GM21515 (cell line): ENCODE data around the gene IARS2.
"Not testable (repeated sequence)": the region's sequence is repeated elsewhere in the genome, so short reads cannot be mapped to it uniquely, and the experiment has no call there.

Experiments
- ATAC-seq: cut with Tn5 transposase; IDR thresholded peaks from one replicate; pipeline ENCODE4 v1.9.1; 2021; ENCODE audit not compliant: unreplicated experiment

The IARS2 gene

DNA sequence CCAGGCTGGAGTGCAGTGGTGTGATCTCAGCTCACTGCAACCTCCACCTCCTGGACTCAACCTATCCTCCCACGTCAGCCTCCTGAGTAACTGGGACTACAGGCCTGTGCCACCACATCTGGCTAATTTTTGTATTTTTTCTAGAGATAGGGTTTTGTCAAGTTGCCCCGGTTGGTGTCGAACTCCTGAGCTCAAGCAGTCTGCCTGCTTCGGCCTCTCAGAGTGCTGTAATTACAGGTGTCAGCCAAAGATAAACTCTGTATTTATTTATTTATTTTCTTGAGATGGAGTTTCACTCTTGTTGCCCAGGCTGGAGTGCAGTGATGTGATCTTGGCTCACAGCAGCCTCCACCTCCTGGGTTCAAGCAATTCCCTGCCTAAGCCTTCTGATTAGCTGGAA is 18.7 kb downstream of the IARS2 start:
- not testable (repeated sequence) for ATAC-seq

DNA sequence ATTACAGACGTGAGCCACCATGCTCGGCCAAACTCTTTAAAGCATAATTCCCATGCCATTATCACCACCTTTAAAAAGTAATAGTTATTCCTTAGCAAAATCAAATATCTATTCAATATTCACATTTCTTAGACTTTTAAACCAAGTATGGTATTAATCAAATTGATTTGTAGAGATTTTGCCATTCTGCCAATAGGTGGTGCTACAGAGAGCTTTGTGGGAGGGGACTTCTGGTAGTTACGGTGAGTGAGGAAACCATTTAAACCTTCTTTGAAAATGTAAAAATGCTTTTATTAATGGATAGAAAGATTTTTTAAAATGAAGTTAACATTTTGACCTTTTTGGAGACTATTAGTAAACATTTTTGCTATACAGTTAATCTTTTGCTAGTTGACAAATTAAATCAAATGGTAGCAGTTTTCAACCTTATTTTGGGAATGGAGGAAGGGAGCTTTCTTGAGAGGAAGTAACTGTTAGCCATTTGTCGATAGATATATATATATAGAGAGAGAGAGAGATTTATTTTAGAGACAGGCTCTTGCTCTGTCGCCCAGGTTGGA is 19.3 kb downstream of the IARS2 start:
- ATAC-seq, result peak; percentile 51

DNA sequence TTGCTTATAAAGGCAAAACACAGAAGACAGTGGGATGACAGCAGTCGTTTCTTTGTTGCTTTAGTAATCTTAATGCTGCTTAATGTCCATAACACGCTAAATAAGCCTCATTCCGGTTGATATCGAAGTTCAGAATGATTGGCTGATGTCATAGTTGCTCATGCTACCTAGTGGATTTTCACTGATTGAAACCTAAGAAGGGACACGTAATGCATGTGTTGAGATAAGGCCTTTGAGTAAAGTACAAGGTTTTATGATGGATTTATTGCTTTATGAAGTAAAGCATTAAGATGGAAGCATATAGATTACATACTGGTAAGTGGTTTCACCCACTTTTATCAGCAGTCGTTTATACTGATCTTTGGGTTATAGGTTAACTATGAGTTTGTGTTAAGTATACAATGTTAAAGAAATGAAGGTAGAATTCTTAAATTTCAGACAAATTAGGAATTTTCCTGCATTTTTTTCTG is 25.1 kb downstream of the IARS2 start:
- ATAC-seq, result no peak

DNA sequence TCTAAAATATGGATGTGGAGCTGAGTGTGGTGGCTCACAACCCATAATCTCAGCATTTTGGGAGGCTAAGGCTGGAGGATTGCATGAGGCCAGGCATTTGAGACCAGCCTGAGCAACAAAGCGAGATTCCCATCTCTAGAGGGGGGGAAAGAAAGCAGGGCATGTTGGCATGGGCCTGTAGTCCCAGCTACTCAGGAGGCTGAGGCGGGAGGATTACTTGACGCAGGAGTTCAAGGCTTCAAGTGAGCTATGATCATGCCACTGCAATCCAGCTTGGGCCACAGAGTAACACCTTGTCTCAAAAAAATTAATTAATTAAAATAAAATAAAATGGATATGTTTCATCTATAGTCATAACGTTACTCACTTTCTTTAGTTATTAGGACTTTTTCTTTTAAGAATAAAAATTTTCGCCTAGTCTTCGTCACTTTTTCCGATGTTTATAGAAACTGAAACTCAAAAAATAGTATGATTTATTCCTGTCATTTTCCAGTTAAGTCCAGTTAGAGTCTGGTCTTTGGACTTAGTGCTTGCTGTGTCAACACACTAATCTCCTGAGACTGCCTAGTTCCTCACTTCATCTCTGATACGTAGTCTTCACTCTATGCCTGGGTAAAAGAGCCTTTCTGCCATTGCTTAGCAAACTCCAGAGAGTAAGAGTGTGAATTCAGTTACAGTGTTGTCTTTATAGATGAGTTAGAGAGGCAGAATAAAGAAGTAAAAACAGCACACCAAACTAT is 28.0 kb downstream of the IARS2 start:
- ATAC-seq, result no peak

DNA sequence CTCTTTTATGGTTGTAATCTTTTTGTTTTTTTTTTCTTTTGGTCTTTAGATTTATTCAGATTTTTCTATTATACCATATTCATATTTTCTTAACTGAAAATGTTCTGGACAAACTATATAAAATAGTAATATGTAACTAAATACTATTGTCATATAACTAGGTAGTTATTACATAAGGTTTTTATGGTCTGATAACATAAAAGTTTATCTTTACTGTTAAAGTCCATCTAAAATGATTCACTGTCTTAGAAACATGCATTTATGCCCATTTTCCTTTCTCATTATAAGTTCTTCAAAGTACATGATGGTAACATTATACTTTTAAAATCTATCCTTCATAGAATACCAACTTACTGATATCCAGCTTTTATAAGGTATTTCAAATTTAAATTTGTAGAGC is 29.1 kb downstream of the IARS2 start:
- no peak for ATAC-seq

DNA sequence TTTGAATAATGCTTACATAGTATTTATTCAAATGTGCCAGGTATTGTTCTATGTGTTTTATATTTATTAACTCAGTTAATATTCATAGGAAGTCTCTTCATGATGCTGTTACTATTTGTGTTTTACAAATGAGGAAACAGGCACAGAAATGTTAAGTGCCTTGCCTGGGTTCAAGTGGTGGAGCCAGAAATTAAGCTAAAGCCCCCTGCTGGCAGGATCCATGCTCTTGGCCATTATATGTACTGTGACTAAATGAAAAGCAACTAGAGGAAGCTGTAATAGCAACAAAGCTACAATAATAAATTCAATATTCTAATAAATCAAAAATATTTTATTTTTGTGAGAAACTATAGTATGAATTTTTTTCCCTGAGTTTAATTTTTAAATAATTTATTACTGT is 30.0 kb downstream of the IARS2 start:
- ATAC-seq, result no peak

DNA sequence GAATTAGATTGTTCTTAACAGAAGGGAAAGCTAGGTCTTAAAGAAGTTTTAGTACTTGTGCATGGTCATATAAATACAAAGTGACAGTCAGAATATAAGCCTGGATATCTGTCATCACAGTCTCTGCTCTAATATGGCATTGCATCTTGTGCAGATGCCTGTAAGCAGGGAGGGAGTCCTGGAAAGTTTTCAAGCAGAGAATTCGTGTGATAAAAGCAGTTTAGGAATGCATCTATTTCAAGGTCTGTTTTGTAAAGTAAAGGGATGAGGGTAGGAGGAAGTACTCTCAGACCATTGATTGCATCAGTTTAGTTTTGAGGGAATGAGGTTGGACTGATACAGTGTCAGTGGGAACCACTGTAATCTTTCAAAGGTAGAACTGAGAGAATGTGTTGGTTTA is 30.6 kb downstream of the IARS2 start:
- no peak for ATAC-seq

DNA sequence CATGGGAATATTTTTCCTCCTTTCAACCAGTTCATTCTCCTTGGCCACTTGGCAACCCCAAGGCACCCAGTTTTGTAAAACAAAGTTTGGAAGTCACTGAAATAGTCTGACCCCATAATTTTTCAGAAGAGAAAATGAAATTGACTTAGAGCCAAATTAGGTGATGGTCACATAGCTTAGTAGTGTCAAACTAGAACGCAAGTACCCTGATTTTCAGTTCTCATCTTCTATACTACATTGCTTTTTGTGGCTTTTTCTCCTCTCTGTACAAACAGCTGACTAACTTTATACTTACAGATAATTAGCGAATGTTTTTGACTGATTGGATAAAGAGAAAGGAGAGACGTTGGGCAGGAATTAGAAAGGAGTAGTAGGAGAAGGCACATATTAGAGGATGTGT is 33.1 kb downstream of the IARS2 start:
- no peak for ATAC-seq

DNA sequence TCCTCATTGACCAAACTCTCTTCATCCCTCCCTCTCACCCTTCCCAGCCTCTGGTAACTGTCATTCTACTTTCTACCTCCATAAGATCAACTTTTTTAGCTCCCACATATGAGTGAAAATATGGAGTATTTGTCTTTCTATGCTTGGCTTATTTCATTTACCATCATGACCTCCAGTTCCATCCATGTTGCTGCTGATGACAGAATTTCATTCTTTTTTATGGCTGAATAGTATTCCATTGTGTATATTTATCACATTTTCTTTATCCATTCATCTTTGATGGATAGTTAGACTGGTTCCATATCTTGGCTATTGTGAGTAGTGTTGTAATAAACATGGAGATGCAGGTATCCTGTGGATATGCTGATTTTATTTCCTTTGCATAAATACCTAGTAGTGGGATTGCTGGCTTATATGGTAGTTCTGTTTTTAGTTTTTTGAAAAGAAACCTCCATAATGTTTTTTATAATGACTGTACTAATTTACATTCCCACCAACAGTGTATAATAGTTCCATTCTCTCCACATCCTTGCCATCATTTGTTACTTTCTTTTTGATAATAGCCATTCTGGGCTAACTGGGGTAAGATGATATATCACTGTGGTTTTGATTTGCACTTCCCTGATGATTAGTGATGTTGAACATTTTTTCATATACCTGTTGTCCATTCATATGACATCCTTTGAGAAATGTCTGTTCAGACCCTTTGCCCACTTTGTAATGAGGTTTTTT is 35.7 kb downstream of the IARS2 start:
- no peak for ATAC-seq

DNA sequence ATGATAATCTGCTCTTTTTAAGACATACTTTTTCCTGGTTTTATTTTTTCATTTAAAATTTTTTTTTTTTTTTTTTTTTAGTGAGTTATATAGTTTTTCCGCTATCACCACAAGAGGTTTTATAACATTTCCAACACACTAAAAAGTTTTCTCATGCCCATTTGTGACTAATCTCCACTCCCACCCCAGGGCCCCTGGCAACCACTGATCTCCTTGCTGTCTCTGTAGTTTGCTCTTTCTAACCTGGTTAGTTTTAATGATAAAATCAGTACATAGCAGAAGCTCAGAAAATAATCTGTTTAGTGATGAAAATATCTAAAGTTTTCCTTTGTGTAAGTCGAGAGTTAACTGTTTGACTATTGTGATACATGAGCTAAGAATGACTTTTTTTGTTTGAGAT is 41.8 kb downstream of the IARS2 start:
- ATAC-seq, result no peak

DNA sequence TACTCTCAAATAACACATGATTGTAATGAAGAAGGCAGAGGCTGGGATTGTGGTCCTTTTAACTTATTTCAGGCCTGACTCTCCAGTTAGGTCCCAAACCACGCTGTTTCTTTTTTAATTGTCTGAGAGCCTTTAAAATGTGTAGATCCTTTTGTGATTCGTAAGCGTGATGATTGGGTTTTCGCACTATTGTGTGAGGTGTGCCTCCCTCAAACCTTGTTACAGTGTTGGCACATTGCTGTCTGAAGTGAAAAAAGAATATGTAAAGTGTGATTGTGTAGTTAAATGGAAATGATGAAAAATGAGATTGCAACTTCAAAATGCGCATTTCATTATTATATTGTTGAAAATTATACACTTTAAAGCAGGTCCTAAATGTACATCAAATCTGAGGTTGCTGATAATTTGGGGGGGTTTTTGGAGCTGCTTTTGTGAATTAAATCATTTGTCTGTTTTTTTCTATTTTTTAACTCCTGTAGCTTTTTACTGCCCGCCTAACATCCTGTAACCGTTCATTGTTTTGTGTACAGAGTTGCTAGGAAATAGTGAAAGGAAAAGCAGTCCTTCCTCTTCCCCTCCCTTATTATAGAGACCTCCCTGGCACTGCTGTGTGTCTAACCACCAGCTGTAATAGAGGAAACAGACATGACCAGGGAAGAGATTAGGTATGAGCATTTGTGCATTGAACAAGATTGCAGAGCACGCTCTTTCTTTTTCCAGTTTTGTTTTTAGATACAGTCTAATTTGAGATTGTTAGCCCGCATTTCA is 43.3 kb downstream of the IARS2 start:
- ATAC-seq, result no peak

DNA sequence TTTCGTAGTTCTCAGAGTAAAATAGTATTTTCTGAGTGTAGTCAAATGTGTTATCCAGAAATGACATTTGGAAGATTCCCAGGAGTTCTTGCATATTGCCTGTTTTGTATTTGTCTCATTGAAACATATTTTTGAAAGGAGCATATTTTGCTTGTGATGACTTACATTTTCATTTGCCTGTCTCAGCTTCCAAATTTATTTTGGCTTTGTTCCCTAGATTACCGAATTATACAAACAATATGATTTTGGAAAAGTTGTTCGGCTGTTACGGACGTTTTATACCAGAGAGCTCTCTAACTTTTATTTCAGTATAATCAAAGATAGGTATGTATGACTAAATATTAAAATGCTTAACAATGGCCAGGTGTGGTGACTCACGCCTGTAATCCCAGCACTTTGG is 46.0 kb downstream of the IARS2 start:
- ATAC-seq, result no peak

DNA sequence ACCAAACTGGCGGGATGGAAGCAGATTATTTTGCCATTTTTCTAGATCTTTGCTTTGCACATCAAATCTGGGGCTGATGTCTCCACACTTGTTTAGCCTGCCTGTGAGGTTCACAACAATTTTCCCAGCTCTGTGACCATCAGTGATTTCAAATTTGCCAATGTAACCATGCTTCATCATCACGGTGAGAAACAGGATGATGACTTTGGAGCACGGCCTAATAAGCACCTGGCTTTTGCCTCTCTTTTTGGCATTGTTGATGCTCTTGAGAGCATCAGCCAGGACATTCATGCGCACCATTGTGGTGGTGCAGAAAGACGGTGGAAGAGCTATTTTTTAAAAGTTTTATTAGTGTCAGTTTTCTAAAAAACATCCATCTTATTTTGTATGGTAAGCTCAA is 50.1 kb downstream of the IARS2 start:
- ATAC-seq, result no peak

DNA sequence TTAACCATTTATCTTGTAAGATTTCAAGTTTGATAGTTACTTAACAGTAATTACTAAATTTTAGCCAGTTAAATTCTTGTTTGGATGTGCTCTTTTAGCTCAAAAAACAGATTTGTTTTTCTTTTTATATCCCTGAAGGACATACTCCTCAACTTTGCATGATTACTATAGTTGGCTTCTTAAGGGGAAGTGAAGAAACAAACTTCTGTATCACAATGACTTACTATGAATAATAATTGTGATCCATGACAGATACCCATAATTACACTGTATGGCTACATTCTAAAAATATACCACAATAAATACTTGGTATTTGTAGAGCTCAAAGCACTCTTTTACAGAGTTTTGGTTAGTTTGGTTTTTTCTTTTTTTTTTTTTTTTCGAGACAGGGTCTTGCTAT is 55.8 kb downstream of the IARS2 start:
- ATAC-seq, result no peak

DNA sequence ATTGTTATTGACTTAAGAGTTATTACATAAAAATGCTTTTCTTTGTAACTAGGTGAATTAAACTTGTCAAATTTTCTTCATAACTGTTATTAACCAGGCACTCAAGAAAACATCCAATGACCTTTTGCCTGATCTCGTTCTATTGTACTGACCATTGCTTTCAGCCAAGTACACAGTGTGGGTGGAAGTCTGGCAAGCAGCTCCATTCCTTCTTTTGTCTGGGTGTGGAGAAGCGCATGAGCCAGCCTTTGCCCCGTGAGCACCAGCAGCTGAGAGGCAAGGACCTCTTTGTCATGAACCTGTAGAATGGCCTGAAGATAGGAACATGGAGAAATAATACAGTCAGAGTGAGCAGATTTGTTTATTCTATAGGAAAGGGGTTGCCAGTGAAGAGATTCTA is 57.5 kb downstream of the IARS2 start:
- no peak for ATAC-seq

DNA sequence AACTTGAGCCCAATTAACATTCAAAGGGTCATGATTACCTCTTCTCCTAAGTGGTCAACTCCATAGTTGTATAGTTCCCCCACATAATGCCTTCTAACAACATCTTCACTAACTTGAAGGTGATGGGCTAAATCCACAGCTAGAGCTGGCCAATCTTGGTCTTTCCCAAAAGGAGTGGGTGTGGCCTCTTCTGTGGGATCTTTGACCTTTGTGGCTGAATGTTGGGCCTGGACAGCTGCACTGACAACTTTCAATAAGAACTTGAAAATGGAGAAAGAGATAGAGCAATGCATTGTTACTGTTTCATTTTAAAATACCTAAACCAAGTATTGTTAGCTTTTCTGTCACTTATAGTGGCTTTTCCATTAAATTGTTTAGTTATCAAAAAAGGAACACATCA is 59.2 kb downstream of the IARS2 start:
- no peak for ATAC-seq

DNA sequence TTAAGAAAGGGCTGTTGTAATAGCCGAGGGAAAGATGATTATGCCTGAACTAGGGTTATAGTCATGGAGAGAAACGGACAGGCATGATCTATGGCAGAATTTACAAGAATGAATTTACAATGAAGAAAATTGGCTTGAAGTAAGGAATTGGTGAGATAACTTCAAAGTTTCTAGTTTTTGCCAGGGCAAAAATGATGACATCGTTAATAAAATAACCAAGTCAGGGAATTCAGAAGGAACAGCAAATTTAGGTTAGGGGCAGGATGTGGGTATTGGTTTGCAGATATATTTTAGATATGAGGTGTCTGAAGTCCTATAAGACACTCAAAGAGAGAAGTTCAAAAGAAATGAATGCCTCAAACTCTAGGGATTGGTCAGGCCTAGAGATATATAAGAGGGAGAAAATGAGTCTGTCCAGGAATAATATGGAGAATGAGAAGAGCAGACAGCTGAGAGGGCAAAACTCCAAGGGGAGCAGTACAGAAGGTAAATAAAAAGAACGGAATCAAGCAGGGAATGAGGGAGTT is 62.8 kb downstream of the IARS2 start:
- ATAC-seq, result no peak

DNA sequence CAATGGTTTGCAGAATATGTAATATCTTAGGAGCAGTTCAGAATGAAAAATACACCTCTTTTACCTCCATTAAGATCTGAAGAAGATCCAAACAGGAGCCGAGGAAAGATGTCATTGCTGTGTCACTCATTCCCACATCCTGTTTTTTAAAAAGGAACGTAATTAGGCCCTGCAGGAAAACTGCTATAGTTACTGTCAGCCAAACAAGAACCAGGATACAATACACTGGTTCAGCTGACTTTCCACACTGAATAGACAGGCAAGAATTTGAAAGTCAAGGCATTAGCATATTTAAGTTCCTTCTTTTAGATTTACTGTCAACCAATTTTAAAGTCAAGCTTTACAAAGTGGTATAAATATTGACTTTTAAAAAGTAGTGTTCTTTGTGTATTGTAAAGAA is 63.8 kb downstream of the IARS2 start:
- ATAC-seq, result no peak

DNA sequence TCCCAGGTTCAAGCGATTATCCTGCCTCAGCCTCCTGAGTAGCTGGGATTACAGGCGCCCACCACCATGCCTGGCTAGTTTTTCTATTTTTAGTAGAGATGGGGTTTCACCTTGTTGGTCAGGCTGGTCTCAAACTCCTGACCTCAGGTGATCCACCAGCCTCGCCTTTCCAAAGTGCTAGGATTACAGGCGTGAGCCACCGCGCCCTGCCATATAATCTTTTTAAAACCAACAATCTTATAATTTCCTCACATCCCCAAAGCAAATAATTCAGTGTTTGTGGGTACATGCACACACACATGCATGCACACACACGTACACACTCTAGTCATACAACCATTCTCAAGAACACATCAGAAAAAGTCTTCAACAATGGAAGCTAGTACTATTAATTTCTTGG is 64.6 kb downstream of the IARS2 start:
- ATAC-seq, result not testable (repeated sequence)

DNA sequence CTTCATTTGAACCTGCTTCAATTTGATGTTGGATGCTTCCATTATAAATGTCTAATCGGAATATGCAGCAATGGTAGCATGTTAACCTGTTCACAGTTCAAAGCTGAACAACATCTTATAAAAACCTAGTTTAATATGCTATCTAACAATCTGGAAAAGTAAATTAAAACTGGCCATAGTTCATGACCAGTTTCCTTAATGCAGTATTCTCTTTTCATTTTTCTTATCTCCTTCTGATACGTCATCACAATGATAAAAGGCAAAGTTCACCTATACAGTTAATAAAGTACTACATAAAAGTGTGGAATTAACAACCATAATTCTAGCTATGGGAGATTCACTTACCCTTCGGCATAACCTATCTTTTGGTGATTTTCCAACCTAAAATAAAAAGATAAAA is 65.1 kb downstream of the IARS2 start:
- no peak for ATAC-seq

DNA sequence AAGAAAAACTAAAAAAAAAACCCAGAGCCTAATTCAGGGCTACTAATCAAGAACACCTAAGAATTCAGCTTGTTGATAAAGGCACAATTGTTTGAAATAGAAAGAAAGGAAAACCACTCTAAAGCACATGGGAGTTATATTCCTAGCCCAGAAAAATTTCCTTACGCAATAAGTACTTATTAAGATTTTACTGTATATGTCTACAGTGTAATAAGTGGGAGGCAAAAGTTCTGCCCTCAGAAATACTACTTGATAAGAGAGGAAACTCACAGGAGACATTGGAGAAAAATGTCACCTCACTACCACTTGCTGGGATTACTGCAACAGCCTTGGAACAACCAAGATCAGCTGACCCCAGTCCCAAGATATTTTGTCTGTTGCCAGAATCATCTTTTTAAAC is 66.1 kb downstream of the IARS2 start:
- no peak for ATAC-seq
